T-helper 17 cell (primary cell): ENCODE measurements around the gene CHRNB2. TPM values are rescaled to one million over a fixed set of nuclear protein-coding genes. Genes with fewer than 3 reads are reported as not detected.

Experiments used
- ATAC-seq: fragments of 150-1000 bp; cut with Tn5 transposase; 2 replicates; pipeline ENCODE4 v1.10.0; 2021; ENCODE audit warnings: mild to moderate bottlenecking, moderate library complexity
- DNase-seq, 3 donors: peaks; one replicate each; pipeline versions ENCODE4 v3.0.0 to v3.0.0-alpha.2; 2020 to 2021
- H3K9me3 ChIP-seq: one replicate; pipeline ENCODE4 v1.7.0; 2013; ENCODE audit warnings: low read length, mild to moderate bottlenecking; ENCODE audit not compliant: control insufficient read depth, poor library complexity, severe bottlenecking
- H3K27ac Mint-ChIP-seq: one replicate; pipeline ENCODE4 v1.8.0; 2022; ENCODE audit warnings: mild to moderate bottlenecking, moderate library complexity, mixed read lengths
- H3K27me3 Mint-ChIP-seq: one replicate; pipeline ENCODE4 v1.8.0; 2022; ENCODE audit warnings: mixed read lengths
- H3K36me3 Mint-ChIP-seq: one replicate; pipeline ENCODE4 v1.8.0; 2022; ENCODE audit warnings: low read depth, mixed read lengths
- H3K4me1 Mint-ChIP-seq: one replicate; pipeline ENCODE4 v1.8.0; 2022; ENCODE audit warnings: mild to moderate bottlenecking, mixed read lengths
- H3K4me3 Mint-ChIP-seq: one replicate; pipeline ENCODE4 v1.8.0; 2022; ENCODE audit warnings: mild to moderate bottlenecking, moderate library complexity, mixed read lengths
- total RNA-seq, 4 donors: library from RNA in 2 of 4; stranded (reverse) in 2 of 4; gene quantifications; one replicate each; pipeline ENCODE4 v1.2.3 and lab custom pipeline; 2022 to 2026

The CHRNB2 gene
- total RNA-seq, 2 donors from 2014 or later, result not detected

- peak; percentile 92 for ATAC-seq
Observed at GRCh38 chr1:154558720-154559465, 8.7 kb upstream of the CHRNB2 start.

GRCh38 chr1:154559466-154560044, 8.0 kb upstream of the CHRNB2 start:
- no peaks in the 10 kb centered on the region for H3K9me3 ChIP-seq
- DNase-seq, result peak; percentile 59 to 72 (median 65)
- ATAC-seq, result peak; percentile 46
- H3K36me3 Mint-ChIP-seq, result peaks cover 6% of the 10 kb centered on the region
- peak overlapping the region; percentile 97 for H3K27ac Mint-ChIP-seq
- no peaks in the 10 kb centered on the region for H3K27me3 Mint-ChIP-seq
- peak overlapping the region; percentile 93 for H3K4me3 Mint-ChIP-seq
- H3K4me1 Mint-ChIP-seq, result peaks cover 24% of the 10 kb centered on the region

More at GRCh38 chr1:154558720-154559465, 8.7 kb upstream of the CHRNB2 start:
- peaks cover 6% of the 10 kb centered on the region for H3K36me3 Mint-ChIP-seq
- H3K9me3 ChIP-seq, result no peaks in the 10 kb centered on the region
- peak overlapping the region; percentile 93 for H3K4me3 Mint-ChIP-seq
- peak overlapping the region; percentile 97 for H3K27ac Mint-ChIP-seq
- DNase-seq, result peak; percentile 97 to 100 (median 99)
- peaks cover 25% of the 10 kb centered on the region for H3K4me1 Mint-ChIP-seq
- no peaks in the 10 kb centered on the region for H3K27me3 Mint-ChIP-seq

GRCh38 chr1:154565876-154566275, 1.7 kb upstream of the CHRNB2 start:
- no peaks in the 10 kb centered on the region for H3K9me3 ChIP-seq
- peaks cover 10% of the 10 kb centered on the region for H3K4me1 Mint-ChIP-seq
- H3K4me3 Mint-ChIP-seq, result no peak overlapping the region
- DNase-seq (no peak), ATAC-seq (no peak)
- no peak overlapping the region for H3K27ac Mint-ChIP-seq
- peaks cover 2% of the 10 kb centered on the region for H3K36me3 Mint-ChIP-seq
- peaks cover 41% of the 10 kb centered on the region for H3K27me3 Mint-ChIP-seq

- no peak overlapping the region for H3K4me3 Mint-ChIP-seq
- ATAC-seq (peak; percentile 15), DNase-seq (no peak)
- H3K9me3 ChIP-seq, result no peaks in the 10 kb centered on the region
- H3K27ac Mint-ChIP-seq, result no peak overlapping the region
- peaks cover 2% of the 10 kb centered on the region for H3K36me3 Mint-ChIP-seq
- H3K27me3 Mint-ChIP-seq, result peaks cover 41% of the 10 kb centered on the region
- peaks cover 18% of the 10 kb centered on the region for H3K4me1 Mint-ChIP-seq
Observed at GRCh38 chr1:154568157-154568815, 708 bp downstream of the CHRNB2 start.

GRCh38 chr1:154571244-154571963, 3.8 kb downstream of the CHRNB2 start:
- Mint-ChIP-seq H3K4me1 (peaks cover 35% of the 10 kb centered on the region), H3K27me3 (peaks cover 28% of the 10 kb centered on the region), H3K4me3 (peak overlapping the region; percentile 45), H3K27ac (no peak overlapping the region), H3K36me3 (no peaks in the 10 kb centered on the region)
- ATAC-seq (no peak), DNase-seq (no peak)
- H3K9me3 ChIP-seq, result no peaks in the 10 kb centered on the region

GRCh38 chr1:154571964-154572288, 4.3 kb downstream of the CHRNB2 start:
- H3K27ac Mint-ChIP-seq, result no peak overlapping the region
- H3K27me3 Mint-ChIP-seq, result peaks cover 23% of the 10 kb centered on the region
- no peak for ATAC-seq
- no peaks in the 10 kb centered on the region for H3K36me3 Mint-ChIP-seq
- DNase-seq, result no peak
- H3K4me3 Mint-ChIP-seq, result no peak overlapping the region
- H3K4me1 Mint-ChIP-seq, result peaks cover 35% of the 10 kb centered on the region
- no peaks in the 10 kb centered on the region for H3K9me3 ChIP-seq

- peaks cover 34% of the 10 kb centered on the region for H3K4me1 Mint-ChIP-seq
- peaks cover 17% of the 10 kb centered on the region for H3K27me3 Mint-ChIP-seq
- DNase-seq (no peak), ATAC-seq (no peak)
- no peaks in the 10 kb centered on the region for H3K36me3 Mint-ChIP-seq
- H3K4me3 Mint-ChIP-seq, result no peak overlapping the region
- no peak overlapping the region for H3K27ac Mint-ChIP-seq
- H3K9me3 ChIP-seq, result no peaks in the 10 kb centered on the region
Observed at GRCh38 chr1:154572468-154573167, 5.0 kb downstream of the CHRNB2 start.

GRCh38 chr1:154573168-154573510, 5.6 kb downstream of the CHRNB2 start:
- Mint-ChIP-seq H3K4me1 (peaks cover 30% of the 10 kb centered on the region), H3K27me3 (peaks cover 12% of the 10 kb centered on the region), H3K4me3 (no peak overlapping the region), H3K36me3 (no peaks in the 10 kb centered on the region), H3K27ac (no peak overlapping the region)
- no peaks in the 10 kb centered on the region for H3K9me3 ChIP-seq
- peak; percentile 51 for ATAC-seq
- no peak for DNase-seq

GRCh38 chr1:154574716-154575115, 7.1 kb downstream of the CHRNB2 start:
- no peak for ATAC-seq
- no peak overlapping the region for H3K4me3 Mint-ChIP-seq

GRCh38 chr1:154575147-154575927, 7.8 kb downstream of the CHRNB2 start:
- peaks cover 39% of the 10 kb centered on the region for H3K4me1 Mint-ChIP-seq
- no peak for DNase-seq
- H3K9me3 ChIP-seq, result no peaks in the 10 kb centered on the region
- ATAC-seq, result no peak
- no peaks in the 10 kb centered on the region for H3K36me3 Mint-ChIP-seq
- peak overlapping the region; percentile 70 for H3K27ac Mint-ChIP-seq
- no peaks in the 10 kb centered on the region for H3K27me3 Mint-ChIP-seq
- no peak overlapping the region for H3K4me3 Mint-ChIP-seq

More at GRCh38 chr1:154574716-154575115, 7.1 kb downstream of the CHRNB2 start:
- Mint-ChIP-seq H3K27me3 (peaks cover 4% of the 10 kb centered on the region), H3K27ac (no peak overlapping the region), H3K4me1 (peaks cover 37% of the 10 kb centered on the region), H3K36me3 (no peaks in the 10 kb centered on the region)
- no peaks in the 10 kb centered on the region for H3K9me3 ChIP-seq
- DNase-seq, result no peak

- Mint-ChIP-seq H3K4me3 (peak overlapping the region; percentile 53), H3K4me1 (peaks cover 39% of the 10 kb centered on the region), H3K27ac (peak overlapping the region; percentile 70), H3K27me3 (no peaks in the 10 kb centered on the region), H3K36me3 (no peaks in the 10 kb centered on the region)
- ATAC-seq (no peak), DNase-seq (no peak)
- no peaks in the 10 kb centered on the region for H3K9me3 ChIP-seq
Observed at GRCh38 chr1:154575951-154576566, 8.5 kb downstream of the CHRNB2 start.
